Breast epithelium (tissue), 3 donors: Measurements from ENCODE around the gene TBC1D23.
A peak's percentile ranks its signal among the peaks of the same experiment; 100 is the strongest.

Experiments used
- POLR2A ChIP-seq: fragments of 450-650 bp; IDR thresholded peaks from one replicate; pipeline ENCODE4 v1.6.1; 2016; ENCODE audit warnings: antibody characterized with exemption, mild to moderate bottlenecking, moderate library complexity
- TF ChIP-seq, protein P1 (sequence below), 3 donors: fragments of 450-650 bp; IDR thresholded peaks; one replicate each; pipeline ENCODE4 v1.5.1; 2016 to 2017; ENCODE audit warnings: antibody characterized with exemption in 3 of 3, mild to moderate bottlenecking in 3 of 3, moderate library complexity in 3 of 3

DNA sequence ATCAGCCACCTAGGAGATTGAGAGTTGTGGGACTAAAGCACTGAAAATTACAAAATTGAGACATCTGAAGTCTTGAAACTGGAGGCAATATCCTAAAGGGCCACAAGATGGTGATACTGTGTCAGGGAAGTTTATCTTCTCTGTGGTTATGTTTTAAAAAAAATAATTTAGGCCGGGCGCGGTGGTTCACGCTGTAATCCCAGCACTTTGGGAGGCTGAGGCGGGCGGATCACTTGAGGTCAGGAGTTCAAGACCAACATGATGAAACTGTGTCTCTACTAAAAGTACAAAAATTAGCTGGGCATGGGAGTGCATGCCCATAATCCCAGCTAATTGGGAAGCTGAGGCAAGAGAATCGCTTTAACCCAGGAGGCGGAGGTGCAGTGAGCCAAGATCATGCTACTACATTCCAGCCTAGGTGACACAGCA is 55.9 kb downstream of the TBC1D23 start:
- TF ChIP-seq, protein P1, sequence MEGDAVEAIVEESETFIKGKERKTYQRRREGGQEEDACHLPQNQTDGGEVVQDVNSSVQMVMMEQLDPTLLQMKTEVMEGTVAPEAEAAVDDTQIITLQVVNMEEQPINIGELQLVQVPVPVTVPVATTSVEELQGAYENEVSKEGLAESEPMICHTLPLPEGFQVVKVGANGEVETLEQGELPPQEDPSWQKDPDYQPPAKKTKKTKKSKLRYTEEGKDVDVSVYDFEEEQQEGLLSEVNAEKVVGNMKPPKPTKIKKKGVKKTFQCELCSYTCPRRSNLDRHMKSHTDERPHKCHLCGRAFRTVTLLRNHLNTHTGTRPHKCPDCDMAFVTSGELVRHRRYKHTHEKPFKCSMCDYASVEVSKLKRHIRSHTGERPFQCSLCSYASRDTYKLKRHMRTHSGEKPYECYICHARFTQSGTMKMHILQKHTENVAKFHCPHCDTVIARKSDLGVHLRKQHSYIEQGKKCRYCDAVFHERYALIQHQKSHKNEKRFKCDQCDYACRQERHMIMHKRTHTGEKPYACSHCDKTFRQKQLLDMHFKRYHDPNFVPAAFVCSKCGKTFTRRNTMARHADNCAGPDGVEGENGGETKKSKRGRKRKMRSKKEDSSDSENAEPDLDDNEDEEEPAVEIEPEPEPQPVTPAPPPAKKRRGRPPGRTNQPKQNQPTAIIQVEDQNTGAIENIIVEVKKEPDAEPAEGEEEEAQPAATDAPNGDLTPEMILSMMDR (IDR thresholded peaks at IDR 0.05), result peak; percentile 39 to 78 (median 60)
- TF ChIP-seq POLR2A, result no peak
